Lower leg skin (tissue), 3 donors: ENCODE data around the gene CKAP2.
"Not testable (repeated sequence)": the region's sequence is repeated elsewhere in the genome, so short reads cannot be mapped to it uniquely, and the experiment has no call there.

Experiments used
- CTCF ChIP-seq, 3 donors: fragments of 450-650 bp; IDR thresholded peaks; one replicate each; pipeline ENCODE4 v1.5.1; 2016; ENCODE audit warnings: antibody characterized with exemption in 3 of 3, mild to moderate bottlenecking in 3 of 3, moderate library complexity in 2 of 3
- POLR2A ChIP-seq, 2 donors: fragments of 450-650 bp; IDR thresholded peaks; one replicate each; pipeline ENCODE4 v1.6.1; 2016 to 2017; ENCODE audit warnings: antibody characterized with exemption in 2 of 2, mild to moderate bottlenecking in 1 of 2, moderate library complexity in 1 of 2

GRCh38 chr13:52494241-52494640, 39.0 kb downstream of the CKAP2 start:
- TF ChIP-seq CTCF, POLR2A (IDR thresholded peaks at IDR 0.05): not testable (repeated sequence)
